ENCODE results near the gene CRYBG2. TPM values are rescaled to one million over a fixed set of nuclear protein-coding genes. Genes with fewer than 3 reads are reported as not detected.
A peak's percentile ranks its signal among the peaks of the same experiment; 100 is the strongest.

CRYBG2 gene
- total RNA-seq, 2 donors from 2014 or later = 1.0 to 6.0 TPM

- Mint-ChIP-seq H3K27ac (no peak overlapping the region), H3K36me3 (no peaks in the 10 kb centered on the region), H3K9me3 (no peaks in the 10 kb centered on the region)
- peak in 1 of 2 donors; percentile 26 for DNase-seq (ENCODE audit: low spot score in 2 of 2)
- peak in 1 of 2 donors; percentile 29 for ATAC-seq
Measured at GRCh38 chr1:26359981-26360806, 6.3 kb upstream of the CRYBG2 start.

- Mint-ChIP-seq H3K9me3 (no peaks in the 10 kb centered on the region), H3K27ac (no peak overlapping the region), H3K36me3 (no peaks in the 10 kb centered on the region)
- peak; percentile 79 to 87 for ATAC-seq
- peak in 1 of 2 donors; percentile 65 for DNase-seq (ENCODE audit: low spot score in 2 of 2)
Measured at GRCh38 chr1:26358411-26359384, 4.8 kb upstream of the CRYBG2 start.

GRCh38 chr1:26357121-26357602, 3.2 kb upstream of the CRYBG2 start:
- no peaks in the 10 kb centered on the region for H3K9me3 Mint-ChIP-seq
- H3K27ac Mint-ChIP-seq = no peak overlapping the region

GRCh38 chr1:26356106-26356505, 2.2 kb upstream of the CRYBG2 start:
- DNase-seq (ENCODE audit: low spot score in 2 of 2) = no peak
- no peaks in the 10 kb centered on the region for H3K36me3 Mint-ChIP-seq
- no peaks in the 10 kb centered on the region for H3K9me3 Mint-ChIP-seq
- no peak for ATAC-seq
- H3K27ac Mint-ChIP-seq = no peak overlapping the region

More at GRCh38 chr1:26357121-26357602, 3.2 kb upstream of the CRYBG2 start:
- DNase-seq (ENCODE audit: low spot score in 2 of 2) = no peak
- ATAC-seq = no peak
- H3K36me3 Mint-ChIP-seq = no peaks in the 10 kb centered on the region

- DNase-seq (ENCODE audit: low spot score in 2 of 2) (no peak), ATAC-seq (no peak)
- Mint-ChIP-seq H3K27ac (no peak overlapping the region), H3K9me3 (no peaks in the 10 kb centered on the region), H3K36me3 (no peaks in the 10 kb centered on the region)
Measured at GRCh38 chr1:26354972-26355371, 1.0 kb upstream of the CRYBG2 start.

- DNase-seq (ENCODE audit: low spot score in 2 of 2) (no peak), ATAC-seq (no peak)
- Mint-ChIP-seq H3K9me3 (no peaks in the 10 kb centered on the region), H3K36me3 (no peaks in the 10 kb centered on the region), H3K27ac (no peak overlapping the region)
Measured at GRCh38 chr1:26353210-26353859, 595 bp downstream of the CRYBG2 start.

GRCh38 chr1:26352338-26352679, 1.6 kb downstream of the CRYBG2 start:
- DNase-seq (ENCODE audit: low spot score in 2 of 2) (no peak), ATAC-seq (no peak)
- Mint-ChIP-seq H3K27ac (no peak overlapping the region), H3K36me3 (no peaks in the 10 kb centered on the region), H3K9me3 (no peaks in the 10 kb centered on the region)

- DNase-seq (ENCODE audit: low spot score in 2 of 2) (no peak), ATAC-seq (no peak)
- H3K27ac Mint-ChIP-seq = peak overlapping the region in 1 of 2 donors; percentile 16
- no peaks in the 10 kb centered on the region for H3K36me3 Mint-ChIP-seq
- H3K9me3 Mint-ChIP-seq = no peaks in the 10 kb centered on the region
Measured at GRCh38 chr1:26351590-26352337, 2.2 kb downstream of the CRYBG2 start.

GRCh38 chr1:26350701-26351589, 3.0 kb downstream of the CRYBG2 start:
- DNase-seq (ENCODE audit: low spot score in 2 of 2) (no peak), ATAC-seq (no peak)
- Mint-ChIP-seq H3K9me3 (no peaks in the 10 kb centered on the region), H3K36me3 (no peaks in the 10 kb centered on the region), H3K27ac (peak overlapping the region in 1 of 2 donors; percentile 16)

- H3K27ac Mint-ChIP-seq = no peak overlapping the region
- H3K9me3 Mint-ChIP-seq = no peaks in the 10 kb centered on the region
- ATAC-seq (no peak), DNase-seq (ENCODE audit: low spot score in 2 of 2) (no peak)
- H3K36me3 Mint-ChIP-seq = no peaks in the 10 kb centered on the region
Measured at GRCh38 chr1:26350343-26350700, 3.6 kb downstream of the CRYBG2 start.

- DNase-seq (ENCODE audit: low spot score in 2 of 2) (no peak), ATAC-seq (no peak)
- Mint-ChIP-seq H3K9me3 (no peaks in the 10 kb centered on the region), H3K36me3 (no peaks in the 10 kb centered on the region), H3K27ac (no peak overlapping the region)
Measured at GRCh38 chr1:26349877-26350244, 4.1 kb downstream of the CRYBG2 start.

GRCh38 chr1:26349188-26349876, 4.6 kb downstream of the CRYBG2 start:
- Mint-ChIP-seq H3K36me3 (no peaks in the 10 kb centered on the region), H3K9me3 (no peaks in the 10 kb centered on the region), H3K27ac (no peak overlapping the region)
- ATAC-seq = no peak
- DNase-seq (ENCODE audit: low spot score in 2 of 2) = no peak

- DNase-seq (ENCODE audit: low spot score in 2 of 2) (no peak), ATAC-seq (no peak)
- Mint-ChIP-seq H3K9me3 (no peaks in the 10 kb centered on the region), H3K36me3 (no peaks in the 10 kb centered on the region), H3K27ac (peak overlapping the region in 1 of 2 donors; percentile 29)
Measured at GRCh38 chr1:26346274-26347033, 7.5 kb downstream of the CRYBG2 start.

GRCh38 chr1:26345718-26346117, 8.2 kb downstream of the CRYBG2 start:
- Mint-ChIP-seq H3K27ac (no peak overlapping the region), H3K9me3 (no peaks in the 10 kb centered on the region), H3K36me3 (no peaks in the 10 kb centered on the region)
- no peak for ATAC-seq
- DNase-seq (ENCODE audit: low spot score in 2 of 2) = no peak
